Measurements from ENCODE around the gene CCDC192. TPM values are rescaled to one million over a fixed set of nuclear protein-coding genes. Genes with fewer than 3 reads are reported as not detected.

CCDC192 gene
- total and polyA plus RNA-seq, 2 of the 4 experiments (the other 2 are of a cell fraction), result not detected

- no peak overlapping the region for H3K4me3 ChIP-seq (ENCODE audit: insufficient read depth, low read depth, low read length)
- no peak overlapping the region for H4K91ac ChIP-seq (ENCODE audit: insufficient read depth, low read depth, low read length)
- no peak overlapping the region for H2AFZ ChIP-seq (replicated peaks; ENCODE audit: low read length, poor library complexity)
- H3K27me3 ChIP-seq (ENCODE audit: control insufficient read depth, insufficient read depth, low read length), result no peaks in the 10 kb centered on the region
- peaks cover 6% of the 10 kb centered on the region; the same call in 1 of the 2 replicates for H3K4me1 ChIP-seq (ENCODE audit: control insufficient read depth, insufficient read depth, low read length)
- peak overlapping the region; percentile 6; the same call in 1 of the 2 replicates for H2BK20ac ChIP-seq (ENCODE audit: low read depth, low read length)
- WGBS, 2 experiments (ENCODE audit: extremely low coverage in 2 of 2, insufficient read length in 1 of 2), result no CpG with 5 or more reads among the region's 5 CpGs
- peak overlapping the region; percentile 10; the same call in 1 of the 2 replicates for H3K4me2 ChIP-seq (ENCODE audit: low read depth, low read length)
- no peak overlapping the region for H2BK120ac ChIP-seq (ENCODE audit: low read depth, low read length)
- no peak overlapping the region for H2AK5ac ChIP-seq (ENCODE audit: low read depth, low read length)
- H4K8ac ChIP-seq (ENCODE audit: low read depth in 2 of 2, low read length in 2 of 2), result no peak overlapping the region
- DNase-seq (peak; percentile 17), ATAC-seq (ENCODE audit: low read depth) (peak; percentile 45)
- ChIA-PET POLR2A (ENCODE audit: unreplicated experiment) (no interaction called here), CTCF (no interaction called here)
- H3K23ac ChIP-seq (ENCODE audit: low read depth, low read length), result no peak overlapping the region
- no peaks in the 10 kb centered on the region for H3K36me3 ChIP-seq (ENCODE audit: control insufficient read depth, insufficient read depth, low read length)
- H3K9me1 ChIP-seq (ENCODE audit: insufficient read depth, low read length), result no peaks in the 10 kb centered on the region
- no peak overlapping the region for H3K56ac ChIP-seq (ENCODE audit: extremely low read depth, insufficient read depth, low read length)
- no peaks in the 10 kb centered on the region for H3K79me1 ChIP-seq (ENCODE audit: low read depth in 1 of 2, low read length in 2 of 2)
- no TSS peak for BruUV-seq (replicated peaks)
- TF ChIP-seq, protein P1, sequence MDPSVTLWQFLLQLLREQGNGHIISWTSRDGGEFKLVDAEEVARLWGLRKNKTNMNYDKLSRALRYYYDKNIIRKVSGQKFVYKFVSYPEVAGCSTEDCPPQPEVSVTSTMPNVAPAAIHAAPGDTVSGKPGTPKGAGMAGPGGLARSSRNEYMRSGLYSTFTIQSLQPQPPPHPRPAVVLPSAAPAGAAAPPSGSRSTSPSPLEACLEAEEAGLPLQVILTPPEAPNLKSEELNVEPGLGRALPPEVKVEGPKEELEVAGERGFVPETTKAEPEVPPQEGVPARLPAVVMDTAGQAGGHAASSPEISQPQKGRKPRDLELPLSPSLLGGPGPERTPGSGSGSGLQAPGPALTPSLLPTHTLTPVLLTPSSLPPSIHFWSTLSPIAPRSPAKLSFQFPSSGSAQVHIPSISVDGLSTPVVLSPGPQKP (IDR thresholded peaks at IDR 0.05; ENCODE audit: borderline replicate concordance, low read depth, low read length), result no peak
- no peak for TF ChIP-seq MAZ (IDR thresholded peaks at IDR 0.05; ENCODE audit: borderline replicate concordance, low read depth, low read length)
- no peak for TF ChIP-seq POLR2A (IDR thresholded peaks at IDR 0.05; ENCODE audit: low read depth, low read length)
- no peak for TF ChIP-seq CTCF (conservative IDR thresholded peaks at IDR 0.05; ENCODE audit: low read depth, low read length)
- TF ChIP-seq RCOR1 (IDR thresholded peaks at IDR 0.05; ENCODE audit: insufficient replicate concordance, low read length), result no peak
- TF ChIP-seq MAFK (IDR thresholded peaks at IDR 0.05; ENCODE audit: low read depth, low read length), result no peak
- TF ChIP-seq MXI1 (IDR thresholded peaks at IDR 0.05; ENCODE audit: borderline replicate concordance, low read depth, low read length), result no peak
- TF ChIP-seq SMC3 (IDR thresholded peaks at IDR 0.05; ENCODE audit: low read depth, low read length), result no peak
- TF ChIP-seq BHLHE40 (IDR thresholded peaks at IDR 0.05; ENCODE audit: low read depth, low read length), result no peak
- TF ChIP-seq RAD21 (IDR thresholded peaks at IDR 0.05; ENCODE audit: low read length), result no peak
- TF ChIP-seq, protein P2, sequence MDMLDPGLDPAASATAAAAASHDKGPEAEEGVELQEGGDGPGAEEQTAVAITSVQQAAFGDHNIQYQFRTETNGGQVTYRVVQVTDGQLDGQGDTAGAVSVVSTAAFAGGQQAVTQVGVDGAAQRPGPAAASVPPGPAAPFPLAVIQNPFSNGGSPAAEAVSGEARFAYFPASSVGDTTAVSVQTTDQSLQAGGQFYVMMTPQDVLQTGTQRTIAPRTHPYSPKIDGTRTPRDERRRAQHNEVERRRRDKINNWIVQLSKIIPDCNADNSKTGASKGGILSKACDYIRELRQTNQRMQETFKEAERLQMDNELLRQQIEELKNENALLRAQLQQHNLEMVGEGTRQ (IDR thresholded peaks at IDR 0.05; ENCODE audit: low read depth, low read length), result no peak
- H2AK9ac ChIP-seq (replicated peaks; ENCODE audit: low read depth, low read length, poor library complexity), result no peak overlapping the region
- 0 out of 2 replicates have a peak overlapping the region, but pooled peaks have one; percentile 12 for H3K14ac ChIP-seq (replicated peaks; ENCODE audit: low read depth, low read length)
- H4K20me1 ChIP-seq (ENCODE audit: insufficient read depth, low read length), result no peaks in the 10 kb centered on the region
- H3K9me3 ChIP-seq (ENCODE audit: control insufficient read depth, insufficient read depth, low read length), result no peaks in the 10 kb centered on the region
- no peak overlapping the region for H3K9ac ChIP-seq (ENCODE audit: low read depth, low read length)
- H3K18ac ChIP-seq (ENCODE audit: low read depth, low read length), result no peak overlapping the region; the same call in 1 of the 2 replicates
- H2BK15ac ChIP-seq (ENCODE audit: low read depth, low read length), result 0 out of 3 replicates have a peak overlapping the region, but pooled peaks have one; percentile 74
- no peak overlapping the region for H3K27ac ChIP-seq (ENCODE audit: insufficient read depth, low read length)
- H2BK5ac ChIP-seq (ENCODE audit: low read depth, low read length, poor library complexity, severe bottlenecking), result no peak overlapping the region
- in situ Hi-C loops (cut with MboI; ENCODE audit: low sequenced_read_pairs), result no loop called here
- intact Hi-C loops (cut with micrococcal nuclease), result no loop called here
- no peak overlapping the region for H3K4ac ChIP-seq (ENCODE audit: low read depth, low read length)
- dilution Hi-C loops (cut with HindIII; ENCODE audit: low sequenced_read_pairs, unreplicated experiment), result no loop called here
- H4K5ac ChIP-seq (ENCODE audit: low read depth, low read length), result no peak overlapping the region
Measured at GRCh38 chr5:127699416-127699815, 3.8 kb upstream of the CCDC192 start.

All from IMR-90 (cell line).